ENCODE measurements around the gene IL1RAPL1.

DNA sequence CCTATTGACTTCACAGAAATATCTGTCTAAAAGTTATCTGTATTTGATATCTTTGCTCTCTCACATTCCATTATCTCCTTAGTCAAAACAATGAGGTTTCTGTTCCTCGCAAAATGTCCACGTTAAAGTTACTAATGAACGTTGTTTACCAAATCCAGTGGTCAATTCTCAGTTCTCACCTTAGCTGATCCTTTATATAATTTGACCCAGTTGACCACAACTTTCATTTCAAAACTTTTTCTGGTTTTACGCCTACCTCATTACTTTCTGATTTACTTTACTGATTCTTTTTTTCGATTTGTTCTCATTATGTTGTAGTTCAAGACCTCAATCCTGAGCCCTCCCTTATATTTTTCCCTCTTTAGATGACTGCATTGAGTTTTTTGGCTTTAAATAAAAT lies 186.6 kb downstream of the IL1RAPL1 start:
- TF ChIP-seq ZFX (IDR thresholded peaks at IDR 0.05): no peak
- TF ChIP-seq, protein P1, sequence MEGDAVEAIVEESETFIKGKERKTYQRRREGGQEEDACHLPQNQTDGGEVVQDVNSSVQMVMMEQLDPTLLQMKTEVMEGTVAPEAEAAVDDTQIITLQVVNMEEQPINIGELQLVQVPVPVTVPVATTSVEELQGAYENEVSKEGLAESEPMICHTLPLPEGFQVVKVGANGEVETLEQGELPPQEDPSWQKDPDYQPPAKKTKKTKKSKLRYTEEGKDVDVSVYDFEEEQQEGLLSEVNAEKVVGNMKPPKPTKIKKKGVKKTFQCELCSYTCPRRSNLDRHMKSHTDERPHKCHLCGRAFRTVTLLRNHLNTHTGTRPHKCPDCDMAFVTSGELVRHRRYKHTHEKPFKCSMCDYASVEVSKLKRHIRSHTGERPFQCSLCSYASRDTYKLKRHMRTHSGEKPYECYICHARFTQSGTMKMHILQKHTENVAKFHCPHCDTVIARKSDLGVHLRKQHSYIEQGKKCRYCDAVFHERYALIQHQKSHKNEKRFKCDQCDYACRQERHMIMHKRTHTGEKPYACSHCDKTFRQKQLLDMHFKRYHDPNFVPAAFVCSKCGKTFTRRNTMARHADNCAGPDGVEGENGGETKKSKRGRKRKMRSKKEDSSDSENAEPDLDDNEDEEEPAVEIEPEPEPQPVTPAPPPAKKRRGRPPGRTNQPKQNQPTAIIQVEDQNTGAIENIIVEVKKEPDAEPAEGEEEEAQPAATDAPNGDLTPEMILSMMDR (conservative IDR thresholded peaks at IDR 0.05): no peak

Measured in C4-2B (cell line).